ENCODE data around the gene ITPKC.
"Not testable (repeated sequence)": the region's sequence is repeated elsewhere in the genome, so short reads cannot be mapped to it uniquely, and the experiment has no call there.

Gene ITPKC

DNA sequence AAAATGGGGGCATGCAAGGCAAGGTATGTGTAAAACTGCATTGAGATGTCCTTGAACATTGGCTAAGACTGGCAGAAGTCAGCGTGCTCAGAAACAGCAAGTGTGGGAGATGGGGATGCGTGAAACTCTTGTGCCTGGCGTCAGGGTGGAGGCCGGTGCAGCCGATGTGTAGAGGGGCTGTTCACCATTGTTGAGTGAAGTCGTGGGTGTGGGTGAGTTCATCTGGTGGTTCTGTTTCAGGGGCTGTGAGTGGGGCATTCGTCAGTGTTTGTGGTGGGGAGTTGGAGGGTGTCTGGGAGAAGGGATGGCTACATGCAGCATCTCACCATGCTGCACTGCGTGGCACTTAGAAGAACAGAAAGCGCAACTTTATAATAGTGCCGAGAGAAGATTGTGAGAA lies 47.1 kb downstream of the ITPKC start:
- no peak for DNase-seq (ENCODE audit: low read depth)
- TF ChIP-seq, protein P1, sequence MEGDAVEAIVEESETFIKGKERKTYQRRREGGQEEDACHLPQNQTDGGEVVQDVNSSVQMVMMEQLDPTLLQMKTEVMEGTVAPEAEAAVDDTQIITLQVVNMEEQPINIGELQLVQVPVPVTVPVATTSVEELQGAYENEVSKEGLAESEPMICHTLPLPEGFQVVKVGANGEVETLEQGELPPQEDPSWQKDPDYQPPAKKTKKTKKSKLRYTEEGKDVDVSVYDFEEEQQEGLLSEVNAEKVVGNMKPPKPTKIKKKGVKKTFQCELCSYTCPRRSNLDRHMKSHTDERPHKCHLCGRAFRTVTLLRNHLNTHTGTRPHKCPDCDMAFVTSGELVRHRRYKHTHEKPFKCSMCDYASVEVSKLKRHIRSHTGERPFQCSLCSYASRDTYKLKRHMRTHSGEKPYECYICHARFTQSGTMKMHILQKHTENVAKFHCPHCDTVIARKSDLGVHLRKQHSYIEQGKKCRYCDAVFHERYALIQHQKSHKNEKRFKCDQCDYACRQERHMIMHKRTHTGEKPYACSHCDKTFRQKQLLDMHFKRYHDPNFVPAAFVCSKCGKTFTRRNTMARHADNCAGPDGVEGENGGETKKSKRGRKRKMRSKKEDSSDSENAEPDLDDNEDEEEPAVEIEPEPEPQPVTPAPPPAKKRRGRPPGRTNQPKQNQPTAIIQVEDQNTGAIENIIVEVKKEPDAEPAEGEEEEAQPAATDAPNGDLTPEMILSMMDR (conservative IDR thresholded peaks at IDR 0.05; ENCODE audit: low read length): no peak
- no peak overlapping the region for H3K4me3 ChIP-seq (ENCODE audit: low read length)

DNA sequence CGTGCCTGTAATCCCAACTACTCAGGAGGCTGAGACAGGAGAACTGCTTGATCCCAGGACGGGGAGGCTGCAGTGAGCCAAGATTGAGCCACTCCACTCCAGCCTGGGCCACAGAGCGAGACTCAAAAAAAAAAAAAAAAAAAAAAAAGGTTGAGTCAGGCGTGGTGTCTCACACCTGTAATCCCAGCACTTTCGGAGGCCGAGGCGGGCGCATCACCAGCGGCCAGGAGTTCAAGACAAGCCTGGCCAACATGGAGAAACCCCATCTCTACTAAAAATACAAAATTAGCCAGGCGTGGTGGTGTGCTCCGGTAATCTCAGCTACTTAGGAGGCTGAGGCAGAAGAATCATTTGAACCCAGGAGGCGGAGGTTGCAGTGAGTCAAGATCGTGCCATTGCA lies 49.5 kb downstream of the ITPKC start:
- not testable (repeated sequence) for H3K4me3 ChIP-seq (ENCODE audit: low read length); DNase-seq (ENCODE audit: low read depth)

DNA sequence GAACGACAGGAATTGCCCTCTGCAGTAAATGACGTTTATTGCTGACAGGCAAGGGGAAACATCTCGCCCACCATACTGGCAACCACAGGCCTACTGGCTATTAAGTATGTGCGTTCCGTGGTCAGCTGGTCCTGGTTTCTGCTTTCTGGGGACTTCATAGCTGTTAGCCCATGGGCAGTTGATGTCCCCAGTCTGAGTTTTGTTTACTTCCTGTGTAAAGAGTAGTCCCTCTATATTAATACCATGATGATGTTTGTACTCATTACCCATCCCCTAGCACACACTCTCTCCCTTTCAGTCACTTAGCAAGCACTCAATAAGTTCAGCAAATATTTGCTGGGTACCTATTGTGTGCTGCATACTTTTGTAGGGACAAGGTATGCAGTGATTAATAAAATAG lies 52.0 kb downstream of the ITPKC start:
- no peak overlapping the region for H3K4me3 ChIP-seq (ENCODE audit: low read length)
- DNase-seq (ENCODE audit: low read depth): no peak
- TF ChIP-seq, protein P1 (conservative IDR thresholded peaks at IDR 0.05; ENCODE audit: low read length): no peak

DNA sequence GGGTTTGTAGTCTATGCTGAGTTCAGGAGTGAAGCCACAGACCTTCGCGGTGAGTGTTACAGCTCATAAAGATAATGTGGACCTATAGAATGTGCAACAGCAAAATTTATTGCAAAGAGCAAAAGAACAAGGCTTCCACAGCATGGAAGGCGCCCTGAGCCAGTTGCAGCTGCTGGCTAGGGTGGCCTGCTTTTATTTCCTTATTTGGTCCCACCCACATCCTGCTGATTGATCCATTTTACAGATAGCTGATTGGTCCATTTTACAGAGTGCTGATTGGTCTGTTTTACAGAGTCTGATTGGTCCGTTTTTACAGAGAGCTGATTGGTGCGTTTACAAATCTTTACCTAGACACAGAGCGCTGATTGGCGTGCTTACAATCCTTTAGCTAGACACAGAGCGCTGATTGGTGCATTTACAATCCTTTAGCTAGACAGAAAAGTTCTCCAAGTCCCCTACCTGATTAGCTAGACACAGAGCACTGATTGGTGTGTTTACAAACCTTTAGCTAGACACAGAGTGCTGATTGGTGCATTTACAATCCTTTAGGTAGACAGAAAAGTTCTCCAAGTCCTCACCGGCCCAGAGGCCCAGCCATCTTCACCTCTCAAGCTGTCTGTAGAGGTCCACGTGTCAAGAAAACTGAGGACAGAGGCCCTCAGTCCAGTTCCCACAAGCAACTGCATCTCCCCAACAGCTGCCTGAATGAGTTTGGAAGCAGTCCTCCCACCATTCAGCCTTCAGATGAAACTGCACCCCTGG lies 54.4 kb downstream of the ITPKC start:
- not testable (repeated sequence) for DNase-seq (ENCODE audit: low read depth); H3K4me3 ChIP-seq (ENCODE audit: low read length)

DNA sequence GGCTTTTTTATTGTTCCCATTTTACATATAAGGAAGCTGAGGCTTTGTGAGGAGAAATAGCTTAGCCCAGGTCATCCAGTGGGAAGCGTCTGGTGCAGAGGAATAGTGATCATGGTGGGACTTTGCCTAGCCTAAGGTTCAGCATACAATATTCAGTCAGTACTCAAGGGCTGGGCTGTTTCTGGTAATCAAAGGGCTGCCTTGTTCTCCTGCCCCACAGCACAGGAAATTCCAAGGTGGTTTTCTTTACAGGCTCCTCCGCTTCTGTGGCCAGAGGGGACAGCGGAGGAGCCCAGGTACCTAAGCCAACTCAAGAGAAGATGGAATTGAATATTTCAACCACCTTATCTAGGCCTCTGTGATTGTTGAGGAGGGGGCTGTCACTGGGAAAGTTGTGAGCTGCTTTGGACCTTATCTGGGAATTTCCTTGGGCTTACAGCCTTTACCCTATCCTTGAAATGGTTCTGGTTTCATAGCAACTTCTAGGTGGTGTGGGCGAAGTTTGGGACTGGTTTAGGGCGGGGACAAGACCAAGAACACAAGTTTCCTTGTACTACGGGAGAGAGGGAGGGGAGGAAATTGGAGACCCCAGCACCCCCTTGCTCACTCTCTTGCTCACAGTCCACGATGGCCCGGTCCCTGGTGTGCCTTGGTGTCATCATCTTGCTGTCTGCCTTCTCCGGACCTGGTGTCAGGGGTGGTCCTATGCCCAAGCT lies 58.2 kb downstream of the ITPKC start, which contains the start of gene MIA:
Gene MIA (plus strand): TSS at position 606 of the 716 bp plus-strand sequence. CDS start 22 bp downstream, at position 628.
- TF ChIP-seq, protein P1 (conservative IDR thresholded peaks at IDR 0.05; ENCODE audit: low read length): no peak
- no peak for DNase-seq (ENCODE audit: low read depth)
- no peak within 1 kb of the TSS for H3K4me3 ChIP-seq (ENCODE audit: low read length)

DNA sequence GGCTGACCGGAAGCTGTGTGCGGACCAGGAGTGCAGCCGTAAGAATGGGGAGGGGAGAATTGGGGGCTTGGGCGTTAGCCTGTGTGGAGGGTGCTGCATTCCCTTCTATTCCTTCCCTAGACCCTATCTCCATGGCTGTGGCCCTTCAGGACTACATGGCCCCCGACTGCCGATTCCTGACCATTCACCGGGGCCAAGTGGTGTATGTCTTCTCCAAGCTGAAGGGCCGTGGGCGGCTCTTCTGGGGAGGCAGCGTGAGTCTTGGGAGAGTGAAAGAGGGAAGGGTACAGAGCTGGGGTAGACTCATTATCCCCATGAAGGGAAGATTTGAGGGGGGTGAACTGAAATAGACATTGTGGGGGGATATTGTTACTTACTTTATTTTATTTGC lies 58.7 kb downstream of the ITPKC start:
- TF ChIP-seq, protein P1 (conservative IDR thresholded peaks at IDR 0.05; ENCODE audit: low read length): no peak
- H3K4me3 ChIP-seq (ENCODE audit: low read length): no peak overlapping the region
- no peak for DNase-seq (ENCODE audit: low read depth)

DNA sequence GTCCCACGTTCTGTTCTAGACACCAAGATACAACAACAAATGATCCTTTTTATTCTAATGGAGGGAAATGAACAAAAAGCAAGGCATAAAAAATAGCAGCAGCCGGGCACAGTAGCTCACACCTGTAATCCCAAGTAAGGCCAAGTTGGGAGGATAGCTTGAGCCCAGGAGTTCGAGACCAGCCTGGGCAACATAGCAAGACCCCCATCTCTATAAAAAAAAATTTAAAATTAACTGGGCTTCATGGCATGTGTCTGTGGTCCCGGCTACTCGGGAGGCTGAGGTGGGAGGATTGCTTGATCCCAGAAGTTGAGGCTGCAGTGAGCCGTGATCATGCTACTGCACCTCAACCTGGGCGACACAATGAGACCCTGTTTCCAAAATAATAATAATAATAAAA lies 59.5 kb downstream of the ITPKC start:
- H3K4me3 ChIP-seq (ENCODE audit: low read length): no peak overlapping the region
- TF ChIP-seq, protein P1 (conservative IDR thresholded peaks at IDR 0.05; ENCODE audit: low read length): no peak
- DNase-seq (ENCODE audit: low read depth): no peak

Data from AG10803 (cell line).